Raji (cell line): ENCODE measurements around the gene PDK2.
A peak's percentile ranks its signal among the peaks of the same experiment; 100 is the strongest.

Experiments used
- POLR2A ChIP-seq: IDR thresholded peaks from 2 replicates; pipeline ENCODE4 v1.6.1; 2011; ENCODE audit warnings: low read depth, low read length, control low read depth; ENCODE audit not compliant: insufficient read depth

Gene PDK2

DNA sequence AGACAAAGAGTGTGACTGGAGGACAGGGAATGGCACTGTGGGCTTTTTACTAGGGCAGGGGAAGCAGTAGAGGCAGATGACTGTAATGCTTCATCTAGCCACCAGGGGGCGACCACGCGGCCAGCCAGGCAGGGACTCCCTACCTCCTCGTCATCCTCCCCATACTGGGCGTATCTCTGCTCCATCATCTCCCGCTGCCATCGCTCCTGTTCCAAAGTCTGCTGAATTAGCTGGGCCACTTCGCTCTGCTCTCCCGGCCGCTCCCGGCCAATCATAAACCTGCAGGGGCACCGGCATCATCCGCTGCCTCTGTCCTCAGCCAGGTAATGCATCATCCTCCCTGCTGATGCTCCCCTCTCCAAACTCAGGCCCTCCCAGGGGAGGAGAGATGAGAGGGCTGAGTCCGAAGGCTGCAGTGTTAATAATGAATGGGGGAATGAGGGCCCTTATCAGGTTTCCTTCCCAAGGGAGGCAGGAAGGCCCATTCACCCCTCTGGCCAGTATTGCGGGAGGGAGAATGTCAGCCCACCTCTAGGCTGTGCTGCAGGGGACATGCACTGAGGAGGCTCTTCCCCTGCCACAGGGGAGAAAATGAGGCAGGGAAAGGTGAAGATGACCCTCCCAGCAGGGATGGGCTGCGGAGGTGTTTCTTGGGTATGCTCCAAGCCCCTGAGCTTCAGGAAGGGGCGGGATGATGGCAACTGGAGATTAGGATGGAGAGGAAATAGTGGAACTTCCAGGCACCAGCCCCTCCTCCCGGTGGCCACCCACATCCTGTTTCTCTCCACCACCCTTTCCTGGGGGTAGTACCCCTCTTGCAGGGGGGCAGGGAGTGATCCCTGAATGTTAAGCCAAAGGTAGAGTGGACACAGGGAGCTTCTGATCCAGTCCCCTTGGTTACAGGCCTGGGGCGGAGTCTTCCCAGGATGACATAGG is 45.1 kb downstream of the PDK2 start:
- no peak for TF ChIP-seq POLR2A

DNA sequence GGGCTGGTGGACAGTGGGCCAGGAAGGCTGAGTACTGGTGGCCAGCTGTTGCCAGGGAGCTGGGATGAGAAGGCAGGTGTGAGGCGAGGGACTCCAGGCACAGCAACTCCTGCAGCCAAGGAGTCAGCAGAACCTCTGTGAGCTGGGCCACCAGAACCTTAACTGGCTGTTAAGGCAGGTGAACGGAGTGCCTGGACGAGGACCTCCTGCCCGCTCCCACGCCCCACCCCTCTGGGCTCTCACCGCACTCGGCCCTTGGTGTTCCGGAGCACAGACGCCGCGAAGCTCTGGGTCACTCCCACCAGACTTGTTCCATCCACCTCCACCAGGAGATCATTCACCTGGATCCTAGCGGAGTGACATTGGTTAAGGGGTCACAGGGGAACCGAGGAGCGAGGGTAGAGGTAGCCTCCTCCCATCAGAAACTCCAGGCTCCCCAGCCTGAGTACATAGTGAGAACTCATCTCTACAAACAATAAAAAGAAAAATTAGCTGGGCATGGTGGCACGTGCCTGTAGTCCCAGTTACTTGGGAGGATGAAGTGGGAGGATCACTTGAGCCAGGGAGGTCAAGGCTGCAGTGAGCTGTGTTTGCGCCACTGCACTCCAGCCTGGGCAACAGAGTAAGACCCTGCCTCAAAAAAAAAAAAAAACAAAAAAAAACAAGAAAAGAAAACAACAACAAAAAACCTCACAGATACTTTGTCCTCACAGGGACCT is 46.0 kb downstream of the PDK2 start:
- no peak for TF ChIP-seq POLR2A

GRCh38 chr17:50141745-50142110 is 46.6 kb downstream of the PDK2 start:
- TF ChIP-seq POLR2A: no peak

DNA sequence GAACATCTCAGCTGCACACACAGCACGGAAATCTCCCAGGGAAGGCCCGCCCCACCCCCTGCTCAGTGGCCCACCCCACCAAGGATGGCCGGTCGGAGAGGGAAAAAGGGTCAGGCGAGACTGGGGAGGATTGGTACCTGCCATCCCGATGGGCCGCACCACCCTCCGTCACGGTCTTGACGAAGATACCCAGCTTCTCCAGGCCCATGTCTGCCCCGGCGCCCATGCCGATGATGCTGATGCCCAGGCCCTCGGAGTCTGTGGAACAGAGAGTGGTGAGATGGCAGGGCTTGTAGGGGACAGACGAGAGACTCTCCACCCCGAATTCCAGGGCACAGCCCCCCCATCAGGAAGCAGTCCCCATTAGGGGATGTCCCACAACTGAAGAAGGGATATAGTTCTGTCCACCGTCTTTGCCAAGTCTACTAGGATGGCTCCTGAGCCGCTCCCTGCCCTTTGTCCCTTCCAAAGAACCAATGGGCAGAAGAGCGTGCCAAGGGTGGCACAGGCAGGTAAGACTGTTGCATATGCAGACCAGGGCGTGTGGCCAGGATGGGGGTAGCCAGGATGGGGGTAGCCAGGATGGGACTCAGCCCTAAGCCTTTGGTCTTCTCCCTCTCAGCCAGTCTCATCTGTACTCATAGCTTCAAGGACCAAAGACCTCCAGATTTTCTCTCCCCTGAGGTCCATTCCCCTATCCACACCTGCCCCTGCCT is 48.5 kb downstream of the PDK2 start:
- no peak for TF ChIP-seq POLR2A

GRCh38 chr17:50144355-50144754 is 49.2 kb downstream of the PDK2 start:
- no peak for TF ChIP-seq POLR2A

GRCh38 chr17:50144845-50145531 is 49.8 kb downstream of the PDK2 start:
- TF ChIP-seq POLR2A: no peak

GRCh38 chr17:50145532-50146229 is 50.5 kb downstream of the PDK2 start:
- TF ChIP-seq POLR2A: no peak

DNA sequence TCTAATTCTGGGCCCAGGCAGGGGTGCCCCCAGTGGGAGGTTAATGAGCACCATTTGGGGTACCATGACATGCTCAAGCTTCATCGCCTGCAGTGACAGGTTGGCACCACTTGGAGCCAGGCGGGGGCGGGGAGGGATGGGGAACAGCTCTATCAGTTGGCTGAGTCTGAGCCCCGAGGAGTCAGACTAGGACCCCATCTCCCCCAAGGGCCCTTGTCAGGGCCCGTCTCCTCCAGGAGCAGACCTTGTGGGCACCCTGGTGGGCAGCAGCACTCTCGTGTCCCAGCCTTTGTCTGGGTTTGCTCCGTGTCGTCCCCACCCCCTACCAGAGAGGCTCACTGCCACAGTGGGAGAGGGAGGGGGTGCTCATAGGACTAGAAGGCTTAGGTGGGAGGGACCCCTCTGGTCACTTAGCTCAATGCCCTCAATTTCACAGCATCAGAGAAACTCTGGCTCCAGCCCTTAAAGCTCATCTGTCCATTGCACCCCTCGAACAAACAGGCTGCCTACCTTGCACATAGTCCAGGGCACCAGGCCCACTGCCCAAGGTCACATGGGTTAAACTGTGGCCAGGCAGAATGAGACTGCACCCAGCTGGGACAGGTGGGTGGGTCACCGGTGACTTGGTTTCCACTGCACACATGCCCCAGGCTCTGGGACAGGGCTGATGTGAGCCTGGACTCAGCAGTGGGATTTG is 51.2 kb downstream of the PDK2 start:
- TF ChIP-seq POLR2A: no peak

DNA sequence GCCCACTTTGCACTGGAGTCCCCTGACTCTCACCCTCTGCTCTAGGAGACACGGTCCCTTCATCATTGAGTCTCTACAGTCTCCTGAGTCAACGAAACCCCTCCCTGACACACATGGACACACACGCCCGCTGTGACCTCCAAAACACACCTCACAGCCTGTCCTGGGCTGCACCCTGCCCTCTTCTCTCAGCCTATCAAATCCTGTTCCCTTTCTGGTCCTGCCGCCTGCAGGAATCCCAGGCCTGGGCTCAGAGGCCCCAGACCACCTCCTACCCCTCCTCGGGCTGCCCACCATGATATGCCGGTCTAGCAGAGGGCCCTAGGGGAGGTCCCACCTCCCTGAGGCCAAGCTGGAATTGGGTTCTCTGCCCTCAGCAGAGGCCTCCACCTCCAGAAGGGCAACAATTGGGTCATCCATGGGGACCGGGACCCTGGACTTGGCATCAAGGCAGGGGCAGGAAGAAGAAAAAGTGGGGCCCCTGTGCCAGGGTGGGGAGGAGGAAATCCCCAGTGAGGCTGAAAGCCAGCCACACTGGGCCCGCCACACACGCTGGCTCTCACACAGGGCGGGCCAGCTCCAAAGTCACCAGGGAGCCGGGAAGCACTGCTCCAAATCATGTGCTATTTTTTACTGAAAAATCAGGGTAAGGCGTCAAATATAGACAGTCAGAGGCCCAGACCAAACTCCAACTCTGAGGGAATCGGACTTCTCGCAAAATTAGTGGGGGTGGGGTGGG is 51.9 kb downstream of the PDK2 start:
- TF ChIP-seq POLR2A: no peak

DNA sequence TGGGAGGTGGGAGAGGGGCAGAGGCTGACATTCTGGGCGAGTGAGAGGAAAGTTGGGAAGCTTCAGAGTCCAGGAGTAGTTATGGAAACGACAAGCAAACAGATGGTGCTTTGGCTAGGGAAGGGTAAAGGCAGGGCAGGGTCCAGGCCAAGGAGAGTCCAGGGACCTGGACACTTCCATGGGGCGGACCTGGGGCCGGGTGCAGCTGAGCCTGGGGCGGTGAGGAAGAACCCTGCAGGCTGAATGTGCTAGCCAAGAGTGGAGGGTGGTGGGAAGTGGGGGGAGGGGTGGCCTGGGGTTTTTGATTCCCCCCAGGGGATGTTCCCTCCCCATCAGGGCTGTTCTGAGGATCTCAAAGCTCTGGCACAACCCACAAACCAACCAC is 52.7 kb downstream of the PDK2 start:
- TF ChIP-seq POLR2A: no peak

DNA sequence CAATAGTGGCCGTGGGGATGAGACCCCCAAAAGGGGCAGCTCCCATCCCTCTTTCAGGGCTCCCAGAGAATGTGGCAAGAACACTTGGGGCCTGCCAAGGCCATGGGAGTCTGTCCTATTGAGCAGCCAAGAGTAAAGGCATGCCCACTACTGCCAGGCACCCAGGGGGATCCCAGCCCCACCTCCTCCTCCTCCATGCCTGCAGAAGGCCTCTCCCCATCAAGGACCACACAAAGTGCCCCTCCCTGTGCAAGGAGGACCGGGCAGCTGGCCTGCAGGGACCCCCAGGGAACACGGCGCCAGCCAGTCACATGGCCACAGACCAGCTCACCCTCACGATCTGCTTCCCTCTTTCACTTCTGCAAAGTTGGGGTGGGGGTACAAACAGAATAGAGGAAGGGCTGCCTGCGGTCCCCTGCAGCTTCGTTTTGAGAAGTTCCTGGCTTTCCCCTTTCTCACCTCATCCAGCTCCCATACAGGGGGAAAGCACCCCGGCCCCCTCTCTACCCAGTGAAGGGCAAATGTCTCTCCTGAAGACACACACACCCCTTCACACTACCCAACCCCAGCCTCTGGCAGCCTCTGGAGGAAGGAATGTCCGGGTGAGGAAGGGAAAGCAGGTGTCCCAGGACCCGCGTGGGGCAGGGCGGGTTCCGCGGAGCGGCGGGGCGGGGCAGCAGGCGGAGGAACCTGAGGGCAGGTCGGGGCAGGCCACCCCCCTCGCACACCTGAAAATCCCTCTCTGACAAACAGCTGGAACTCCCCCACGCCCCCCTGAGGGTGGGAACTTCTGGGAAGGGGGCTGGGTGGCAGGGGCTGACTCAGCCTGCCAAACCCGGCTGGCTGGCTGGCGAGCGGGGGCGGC is 53.3 kb downstream of the PDK2 start:
- TF ChIP-seq POLR2A: peak; percentile 53

- TF ChIP-seq POLR2A: peak; percentile 54
These were observed 53.9 kb downstream of the PDK2 start for GRCh38 chr17:50149091-50149416.
